ENCODE measurements around the gene IMP4.

The IMP4 gene

GRCh38 chr2:130378898-130379214 lies 36.2 kb downstream of the IMP4 start:
- H3K27ac ChIP-seq: no peak overlapping the region
- TF ChIP-seq CTCF (conservative IDR thresholded peaks at IDR 0.05) (no peak), ZFX (IDR thresholded peaks at IDR 0.05) (no peak)

- no peak overlapping the region for H3K27ac ChIP-seq
- TF ChIP-seq ZFX (IDR thresholded peaks at IDR 0.05): no peak
- no peak for TF ChIP-seq CTCF (conservative IDR thresholded peaks at IDR 0.05)
Observed at GRCh38 chr2:130380096-130380934, 37.6 kb downstream of the IMP4 start.

- TF ChIP-seq ZFX (IDR thresholded peaks at IDR 0.05): no peak
- no peak for TF ChIP-seq CTCF (conservative IDR thresholded peaks at IDR 0.05)
- no peak overlapping the region for H3K27ac ChIP-seq
Observed at GRCh38 chr2:130381145-130381544, 38.4 kb downstream of the IMP4 start.

GRCh38 chr2:130381619-130382018 lies 38.9 kb downstream of the IMP4 start:
- TF ChIP-seq ZFX (IDR thresholded peaks at IDR 0.05): no peak
- TF ChIP-seq CTCF (conservative IDR thresholded peaks at IDR 0.05): no peak
- no peak overlapping the region for H3K27ac ChIP-seq

GRCh38 chr2:130382313-130382917 lies 39.7 kb downstream of the IMP4 start:
- no peak overlapping the region for H3K27ac ChIP-seq
- no peak for TF ChIP-seq CTCF (conservative IDR thresholded peaks at IDR 0.05)
- TF ChIP-seq ZFX (IDR thresholded peaks at IDR 0.05): no peak

GRCh38 chr2:130385709-130386108 lies 43.0 kb downstream of the IMP4 start:
- no peak for TF ChIP-seq CTCF (conservative IDR thresholded peaks at IDR 0.05)
- TF ChIP-seq ZFX (IDR thresholded peaks at IDR 0.05): no peak
- H3K27ac ChIP-seq: no peak overlapping the region

GRCh38 chr2:130387071-130387400 lies 44.3 kb downstream of the IMP4 start:
- TF ChIP-seq CTCF (conservative IDR thresholded peaks at IDR 0.05): no peak
- TF ChIP-seq ZFX (IDR thresholded peaks at IDR 0.05): no peak
- no peak overlapping the region for H3K27ac ChIP-seq

All from C4-2B (cell line).